GM12875 (cell line): ENCODE results near the gene TRABD.

Source experiments
- H3K4me3 ChIP-seq: one replicate; pipeline ENCODE4 v1.5.1; 2011; ENCODE audit warnings: low read depth, low read length, control low read depth
- TF ChIP-seq, protein P1 (sequence below): IDR thresholded peaks from 2 replicates; pipeline ENCODE4 v1.5.1; 2011; ENCODE audit warnings: low read depth, mild to moderate bottlenecking, control low read depth, inconsistent platforms, low read length, moderate library complexity, borderline replicate concordance; ENCODE audit not compliant: insufficient read depth

Gene TRABD

DNA sequence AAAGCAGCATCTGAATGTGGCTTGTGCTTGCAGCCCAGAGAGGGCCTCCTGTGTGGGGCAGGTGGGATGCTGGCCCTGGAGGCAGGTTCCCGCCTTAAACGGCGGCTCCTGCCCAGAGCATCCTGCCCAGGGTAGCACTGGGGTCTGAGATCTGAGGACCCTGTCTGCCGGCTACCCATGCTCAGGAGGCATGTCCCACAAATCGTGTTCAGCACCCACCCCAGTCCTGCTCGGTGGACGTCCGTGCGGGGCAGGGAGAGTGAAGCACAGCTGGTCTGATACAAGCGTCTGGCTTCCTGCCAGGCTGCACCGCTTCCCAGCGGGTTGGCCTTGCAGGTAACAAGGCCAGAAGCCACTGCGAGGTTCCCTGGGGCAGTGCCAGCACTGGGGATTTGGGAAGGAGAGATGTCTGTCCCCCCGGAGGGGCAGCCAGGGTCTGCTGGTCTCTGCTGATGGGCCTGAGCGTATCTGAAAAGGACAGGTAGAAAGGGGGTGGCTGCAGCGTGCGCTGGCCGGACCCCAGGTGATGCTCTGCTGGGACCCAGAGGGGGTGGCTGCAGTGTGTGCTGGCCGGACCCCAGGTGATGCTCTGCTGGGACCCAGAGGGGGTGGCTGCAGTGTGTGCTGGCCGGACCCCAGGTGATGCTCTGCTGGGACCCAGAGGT lies 3.6 kb downstream of the TRABD start:
- TF ChIP-seq, protein P1, sequence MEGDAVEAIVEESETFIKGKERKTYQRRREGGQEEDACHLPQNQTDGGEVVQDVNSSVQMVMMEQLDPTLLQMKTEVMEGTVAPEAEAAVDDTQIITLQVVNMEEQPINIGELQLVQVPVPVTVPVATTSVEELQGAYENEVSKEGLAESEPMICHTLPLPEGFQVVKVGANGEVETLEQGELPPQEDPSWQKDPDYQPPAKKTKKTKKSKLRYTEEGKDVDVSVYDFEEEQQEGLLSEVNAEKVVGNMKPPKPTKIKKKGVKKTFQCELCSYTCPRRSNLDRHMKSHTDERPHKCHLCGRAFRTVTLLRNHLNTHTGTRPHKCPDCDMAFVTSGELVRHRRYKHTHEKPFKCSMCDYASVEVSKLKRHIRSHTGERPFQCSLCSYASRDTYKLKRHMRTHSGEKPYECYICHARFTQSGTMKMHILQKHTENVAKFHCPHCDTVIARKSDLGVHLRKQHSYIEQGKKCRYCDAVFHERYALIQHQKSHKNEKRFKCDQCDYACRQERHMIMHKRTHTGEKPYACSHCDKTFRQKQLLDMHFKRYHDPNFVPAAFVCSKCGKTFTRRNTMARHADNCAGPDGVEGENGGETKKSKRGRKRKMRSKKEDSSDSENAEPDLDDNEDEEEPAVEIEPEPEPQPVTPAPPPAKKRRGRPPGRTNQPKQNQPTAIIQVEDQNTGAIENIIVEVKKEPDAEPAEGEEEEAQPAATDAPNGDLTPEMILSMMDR, result no peak
- H3K4me3 ChIP-seq, result peak overlapping the region; percentile 57

GRCh38 chr22:50189849-50190181 lies 4.1 kb downstream of the TRABD start:
- H3K4me3 ChIP-seq, result peak overlapping the region; percentile 57
- TF ChIP-seq, protein P1, result no peak

DNA sequence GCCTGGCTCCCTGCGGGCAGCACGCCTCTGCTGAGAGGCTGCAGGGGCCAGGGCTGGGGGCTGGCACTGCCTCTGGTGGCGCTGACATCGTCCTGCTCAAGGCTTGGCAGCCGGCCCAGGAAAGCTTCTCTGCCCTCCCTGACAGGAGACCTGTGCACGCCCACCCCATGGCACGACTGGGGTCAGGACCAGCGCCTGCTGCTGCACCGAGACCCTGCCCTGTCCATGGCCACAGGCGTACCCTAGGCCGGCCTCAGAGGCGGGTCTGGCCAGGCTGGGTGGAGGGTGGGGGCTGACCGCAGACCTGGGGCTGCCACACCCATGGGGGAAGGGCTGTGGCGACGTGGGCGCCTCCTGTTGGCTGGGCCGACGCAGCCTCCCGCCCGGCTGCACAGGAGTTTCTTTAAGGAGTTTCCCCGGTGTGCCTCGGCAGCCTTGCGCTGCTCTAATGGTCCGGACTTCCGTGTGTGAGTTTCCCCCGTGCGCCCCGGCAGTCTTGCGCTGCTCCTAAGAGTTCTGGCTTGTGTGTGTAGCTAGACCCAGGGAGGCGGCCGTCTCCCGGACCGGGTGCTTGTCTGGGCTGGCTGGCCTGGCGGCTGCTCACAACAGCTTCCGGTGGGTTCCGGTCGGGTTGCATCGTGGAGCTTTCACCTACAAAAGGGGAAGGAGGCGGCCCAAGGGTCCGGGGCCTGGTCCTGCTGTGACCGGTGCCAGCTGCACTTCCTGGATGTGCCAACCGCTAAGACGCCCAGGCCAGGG lies 4.6 kb downstream of the TRABD start:
- peak overlapping the region; percentile 57 for H3K4me3 ChIP-seq

DNA sequence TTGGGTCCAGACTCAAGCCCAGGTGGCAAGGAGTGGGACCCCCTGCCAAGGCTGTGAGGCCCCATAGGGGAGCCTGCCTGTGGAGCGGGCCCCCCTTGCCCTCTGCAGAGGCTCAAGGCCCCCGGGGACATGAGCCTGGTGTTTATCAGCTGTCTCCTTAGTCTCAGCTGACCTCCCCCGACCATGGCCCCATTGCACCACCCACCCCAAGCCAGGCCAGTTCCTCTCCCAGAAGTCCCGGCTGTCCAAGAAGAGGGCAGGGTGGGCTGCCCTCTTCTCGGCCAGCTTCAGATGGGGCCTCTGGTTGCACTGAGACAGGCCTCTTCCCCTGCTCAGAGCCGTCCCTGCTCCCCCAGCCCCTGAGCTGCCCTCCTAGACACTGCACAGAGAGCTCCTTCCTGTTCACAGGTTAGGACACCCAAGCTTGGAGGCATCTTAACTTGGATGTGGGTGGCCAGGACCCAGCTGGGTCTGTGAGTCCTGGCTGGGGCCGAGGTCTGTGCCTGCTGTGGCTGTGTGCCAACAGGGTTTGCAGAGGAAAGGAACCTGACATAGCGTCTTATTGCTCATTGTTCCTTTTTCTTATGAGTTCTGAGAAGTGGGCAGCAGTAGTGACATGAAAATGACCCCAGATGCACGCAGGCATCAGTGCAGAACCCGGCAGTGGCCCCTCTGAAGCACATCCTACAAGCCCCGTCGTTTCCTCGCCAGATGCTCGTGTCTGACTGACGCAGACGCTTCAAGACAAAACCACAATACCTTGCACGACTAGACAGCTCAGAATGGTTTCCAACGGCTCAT lies 5.4 kb downstream of the TRABD start:
- H3K4me3 ChIP-seq, result peak overlapping the region; percentile 57
- TF ChIP-seq, protein P1, result no peak

More for the DNA sequence above, 4.6 kb downstream of the TRABD start:
- TF ChIP-seq, protein P1, result peak; percentile 45; the same call in 1 of the 2 replicates

DNA sequence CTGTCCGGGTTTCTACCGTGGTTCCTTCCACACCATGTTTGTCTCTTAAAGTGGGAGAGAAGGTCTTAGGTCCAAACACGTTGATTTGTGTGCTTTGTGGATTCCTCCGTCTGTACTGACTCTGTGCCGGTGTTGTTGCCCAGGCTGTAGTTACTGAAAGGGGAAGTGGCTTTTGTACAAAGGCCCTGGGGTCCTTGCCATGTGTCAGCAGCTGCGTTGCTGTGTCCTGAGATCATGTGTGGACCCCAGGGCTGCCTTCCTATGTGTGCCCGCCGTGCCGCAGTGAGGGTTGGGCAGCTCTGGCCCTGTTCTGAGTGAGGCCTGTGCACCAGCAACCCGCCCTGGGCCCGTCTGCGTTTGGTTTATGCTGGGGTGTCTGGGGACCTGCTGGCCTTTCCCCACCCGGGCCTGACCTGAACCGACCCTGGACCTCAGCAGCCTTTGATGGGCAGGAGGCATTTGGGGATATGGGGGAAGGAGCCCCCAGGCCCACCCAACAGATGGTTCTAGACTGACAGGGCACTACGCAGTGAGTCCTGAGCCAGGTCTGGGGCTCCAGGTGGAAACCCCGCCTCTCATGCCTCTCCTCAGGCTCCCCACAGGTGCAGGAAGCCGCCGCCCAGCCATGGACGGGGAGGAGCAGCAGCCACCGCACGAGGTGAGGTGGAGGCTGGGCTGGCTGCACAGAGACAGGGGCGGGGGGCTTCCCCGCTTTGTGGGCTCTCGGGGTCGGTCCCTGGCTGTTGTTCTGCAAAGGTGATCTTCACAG lies 6.9 kb downstream of the TRABD start:
- peak overlapping the region; percentile 47 for H3K4me3 ChIP-seq
- TF ChIP-seq, protein P1, result no peak

- H3K4me3 ChIP-seq, result no peak overlapping the region
- TF ChIP-seq, protein P1, result no peak
These were observed 7.9 kb downstream of the TRABD start for GRCh38 chr22:50193621-50194020.
